T-cell (primary cell): ENCODE results near the gene MYT1. TPM values are rescaled to one million over a fixed set of nuclear protein-coding genes. Genes with fewer than 3 reads are reported as not detected.
A peak's percentile ranks its signal among the peaks of the same experiment; 100 is the strongest.

ENCODE experiments used
- ATAC-seq, 4 experiments: fragments of 200-7000 bp in 3 of 4; fragments of 150-1000 bp in 1 of 4; cut with Tn5 transposase; replicated peaks in 1 of 4; 1 replicate in 3 of 4; 2 replicates in 1 of 4; pipeline ENCODE4 v1.10.0; 2021; ENCODE audit warnings: moderate library complexity in 3 of 4, mild to moderate bottlenecking in 2 of 4, moderate number of reproducible peaks in 1 of 4
- CTCF ChIA-PET, 2 donors: fragments of 300-600 bp; sonication (Branson Sonifier 250); formaldehyde crosslinking; loops; one replicate each; lab custom pipeline; 2022; ENCODE audit warnings: antibody characterized with exemption in 2 of 2; lab: Charles Lee
- POLR2A ChIA-PET, 2 donors: fragments of 300-600 bp; sonication (Branson Sonifier 250); formaldehyde crosslinking; loops; one replicate each; lab custom pipeline; 2022; ENCODE audit warnings: antibody characterized with exemption in 2 of 2; lab: Charles Lee
- DNase-seq, 35 experiments: peaks; one replicate each; pipeline versions ENCODE4 v3.0.0 to v3.0.0-alpha.2; 2013 to 2023
- H3K27ac ChIP-seq: one replicate; pipeline ENCODE4 v1.5.1; 2013; ENCODE audit warnings: low read length
- H3K27me3 ChIP-seq, 2 experiments: replicated peaks in 1 of 2; 1 replicate in 1 of 2; 2 replicates in 1 of 2; pipeline versions ENCODE4 v1.6.1 to v1.7.0; 2013; ENCODE audit warnings: low read length in 1 of 2, mixed read lengths in 1 of 2; ENCODE audit not compliant: control insufficient read depth in 2 of 2, insufficient read depth in 2 of 2; ENCODE audit errors: extremely low read depth in 1 of 2
- H3K36me3 ChIP-seq, 2 donors: 1 replicate in 1 of 2; 2 replicates in 1 of 2; pipeline versions ENCODE4 v1.6.1 to v1.7.0; 2013; ENCODE audit warnings: low read length in 1 of 2; ENCODE audit not compliant: control insufficient read depth in 2 of 2, insufficient read depth in 1 of 2; ENCODE audit errors: extremely low read depth in 1 of 2
- H3K4me1 ChIP-seq, 2 experiments: 1 replicate in 1 of 2; 2 replicates in 1 of 2; pipeline versions ENCODE4 v1.6.1 to v1.7.0; 2013; ENCODE audit warnings: low read length in 2 of 2, mixed read lengths in 1 of 2; ENCODE audit not compliant: insufficient read depth in 2 of 2, control insufficient read depth in 1 of 2; ENCODE audit errors: extremely low read depth in 1 of 2
- H3K4me3 ChIP-seq, 2 donors: 1 replicate in 1 of 2; 2 replicates in 1 of 2; pipeline versions ENCODE4 v1.5.1 to v1.7.0; 2013; ENCODE audit warnings: mild to moderate bottlenecking in 2 of 2, low read length in 1 of 2, moderate library complexity in 1 of 2; ENCODE audit not compliant: control insufficient read depth in 1 of 2; ENCODE audit errors: extremely low read depth in 1 of 2
- H3K9me3 ChIP-seq: 2 replicates; pipeline ENCODE4 v1.7.0; 2013
- H3K27ac Mint-ChIP-seq, 2 donors: one replicate each; pipeline ENCODE4 v1.8.0; 2020 to 2021; ENCODE audit warnings: mild to moderate bottlenecking in 2 of 2, mixed read lengths in 2 of 2
- H3K27me3 Mint-ChIP-seq, 2 donors: one replicate each; pipeline ENCODE4 v1.8.0; 2021 to 2022; ENCODE audit warnings: mixed read lengths in 2 of 2
- H3K36me3 Mint-ChIP-seq: one replicate; pipeline ENCODE4 v1.8.0; 2021; ENCODE audit warnings: mixed read lengths
- H3K4me1 Mint-ChIP-seq, 3 donors: one replicate each; pipeline ENCODE4 v1.8.0; 2020 to 2022; ENCODE audit warnings: mixed read lengths in 3 of 3, mild to moderate bottlenecking in 1 of 3
- H3K4me3 Mint-ChIP-seq, 3 donors: one replicate each; pipeline ENCODE4 v1.8.0; 2020 to 2022; ENCODE audit warnings: mild to moderate bottlenecking in 3 of 3, mixed read lengths in 3 of 3, moderate library complexity in 3 of 3
- H3K9me3 Mint-ChIP-seq, 3 donors: one replicate each; pipeline ENCODE4 v1.8.0; 2020 to 2022; ENCODE audit warnings: mixed read lengths in 3 of 3
- WGBS: methylation state at CpG from one replicate; pipeline ENCODE4 v1.1.5; 2013; ENCODE audit warnings: missing lambda C conversion rate; ENCODE audit not compliant: insufficient coverage; 5-methylcytosine and 5-hydroxymethylcytosine counted together
- total RNA-seq, 35 experiments: library from RNA in 6 of 35; stranded (reverse) in 6 of 35; fragments of 120-200 nt in 1 of 35; gene quantifications; one replicate each; pipeline versions ENCODE4 v1.2.1 to v1.2.4 and lab custom pipeline; 2013 to 2026

The MYT1 gene
- total RNA-seq, 5 donors from 2014 or later (not counting 1 experiment from before 2014, with no cell fraction given), result 0.06 TPM; not detected in 4

DNA sequence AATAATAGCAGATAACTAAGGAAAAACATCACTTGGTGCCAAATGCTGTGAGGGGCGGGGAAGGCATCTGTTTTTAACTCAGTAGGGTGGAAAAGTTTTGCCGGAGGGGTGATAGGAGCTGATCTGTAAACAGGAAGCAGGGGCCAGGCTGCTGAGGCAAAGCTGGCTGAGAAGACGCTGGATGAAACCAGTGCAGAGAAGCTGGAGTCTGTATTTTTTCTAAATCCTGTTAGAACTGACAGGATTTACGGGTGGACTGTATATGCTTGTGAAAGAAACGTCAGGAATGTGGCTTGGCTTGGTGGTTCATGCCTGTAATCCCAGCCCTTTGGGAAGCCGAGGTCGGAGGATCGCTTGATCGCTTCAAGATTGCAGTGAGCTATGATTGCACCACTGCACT is 96.9 kb downstream of the MYT1 start:
- Histone ChIP-seq H3K36me3 (peaks cover 0 to 20% of the 10 kb centered on the region in 2 donors), H3K27ac (no peak overlapping the region), H3K9me3 (no peaks in the 10 kb centered on the region), H3K4me1 (peaks cover 46 to 55% of the 10 kb centered on the region in 2 experiments), H3K4me3 (no peak overlapping the region), H3K27me3 (no peaks in the 10 kb centered on the region)
- Mint-ChIP-seq H3K4me3 (peak overlapping the region; percentile 62 to 96 (median 62)), H3K27ac (peak overlapping the region; percentile 74 to 84), H3K36me3 (peaks cover 48% of the 10 kb centered on the region), H3K4me1 (peaks cover 84 to 93% (median 90%) of the 10 kb centered on the region in 3 donors), H3K27me3 (no peaks in the 10 kb centered on the region), H3K9me3 (no peaks in the 10 kb centered on the region)
- 69% methylated on average over 9 of the region's 9 CpGs for WGBS
- ATAC-seq (peak; percentile 57 to 78 (median 61)), DNase-seq (peak in 4 of 35 experiments; percentile 11 to 22 (median 18))
- CTCF ChIA-PET, result no interaction called here
- POLR2A ChIA-PET, result no interaction called here

DNA sequence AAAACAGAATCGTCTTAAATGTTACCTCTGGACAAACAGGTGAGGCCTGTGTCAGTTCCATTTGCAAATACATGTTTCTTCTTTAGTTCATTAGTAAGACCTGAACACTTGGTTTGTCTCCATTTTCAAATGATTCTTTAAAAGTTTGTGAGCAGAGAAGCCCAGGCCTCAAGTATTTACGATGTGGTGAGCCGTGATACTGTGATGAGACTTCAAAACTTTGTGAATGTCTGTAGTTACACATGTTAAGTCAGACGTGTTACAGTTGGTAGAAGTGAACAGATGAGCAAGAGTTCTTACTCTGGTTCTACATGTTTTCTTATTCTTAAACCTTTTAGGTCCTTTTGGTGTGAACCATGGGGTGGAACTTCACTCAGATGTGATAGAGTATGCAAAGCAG is 99.8 kb downstream of the MYT1 start:
- no peaks in the 10 kb centered on the region for H3K9me3 Mint-ChIP-seq
- ChIA-PET CTCF (no interaction called here), POLR2A (no interaction called here)
- Histone ChIP-seq H3K36me3 (peaks cover 0 to 40% of the 10 kb centered on the region in 2 donors), H3K27me3 (no peaks in the 10 kb centered on the region), H3K9me3 (no peaks in the 10 kb centered on the region), H3K4me3 (no peak overlapping the region), H3K4me1 (peaks cover 19 to 30% of the 10 kb centered on the region in 2 experiments), H3K27ac (no peak overlapping the region)
- DNase-seq (no peak), ATAC-seq (no peak)
- H3K27ac Mint-ChIP-seq, result no peak overlapping the region
- 100% methylated on average over 1 of the region's 4 CpGs for WGBS
- H3K27me3 Mint-ChIP-seq, result no peaks in the 10 kb centered on the region
- peaks cover 61 to 67% (median 63%) of the 10 kb centered on the region in 3 donors for H3K4me1 Mint-ChIP-seq
- no peak overlapping the region for H3K4me3 Mint-ChIP-seq
- peaks cover 51% of the 10 kb centered on the region for H3K36me3 Mint-ChIP-seq

DNA sequence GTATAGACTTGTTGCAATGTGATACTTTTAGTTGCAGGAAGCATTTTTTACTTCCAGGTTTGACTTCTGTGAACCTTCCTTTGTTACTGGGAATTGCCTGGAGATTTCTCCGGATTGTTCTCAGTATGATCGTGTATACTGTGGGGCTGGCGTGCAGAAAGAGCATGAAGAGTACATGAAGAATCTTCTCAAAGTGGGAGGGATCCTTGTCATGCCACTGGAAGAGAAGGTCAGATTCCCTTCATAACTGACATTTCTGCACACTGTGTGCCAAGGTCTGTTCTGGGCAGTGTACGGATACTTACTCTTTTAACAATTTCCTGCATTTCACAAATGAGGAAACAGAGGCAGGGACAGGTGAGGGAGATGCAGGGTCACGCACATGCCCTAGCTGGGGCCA is 100.9 kb downstream of the MYT1 start:
- 100% methylated on average over 3 of the region's 5 CpGs for WGBS
- POLR2A ChIA-PET, result no interaction called here
- no peak overlapping the region for H3K4me3 Mint-ChIP-seq

DNA sequence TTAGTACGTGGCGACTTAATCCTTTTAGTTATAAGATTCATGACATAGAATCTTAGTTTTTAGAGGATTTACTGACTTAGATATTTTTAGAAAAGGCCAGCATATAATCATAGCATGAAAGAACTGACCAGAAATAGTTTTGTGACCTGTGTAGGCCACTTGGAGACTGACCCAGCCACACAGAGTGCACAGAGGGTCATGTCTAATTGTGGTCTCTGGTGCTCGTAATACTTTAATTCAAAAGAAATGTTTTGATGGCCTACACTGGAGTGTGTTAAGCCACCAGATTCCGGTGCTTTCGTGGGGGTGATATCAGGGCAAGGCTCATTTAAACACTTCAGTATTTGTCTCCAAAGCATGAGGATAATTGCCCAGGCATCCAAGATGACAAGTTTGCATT is 102.7 kb downstream of the MYT1 start:
- Mint-ChIP-seq H3K4me1 (peaks cover 46 to 54% (median 52%) of the 10 kb centered on the region in 3 donors), H3K4me3 (no peak overlapping the region), H3K9me3 (no peaks in the 10 kb centered on the region), H3K27me3 (no peaks in the 10 kb centered on the region), H3K27ac (no peak overlapping the region), H3K36me3 (peaks cover 59% of the 10 kb centered on the region)
- CTCF ChIA-PET, result no interaction called here
- POLR2A ChIA-PET, result no interaction called here
- Histone ChIP-seq H3K4me3 (no peak overlapping the region), H3K4me1 (peaks cover 0 to 12% of the 10 kb centered on the region in 2 experiments), H3K36me3 (peaks cover 4 to 45% of the 10 kb centered on the region in 2 donors), H3K27me3 (no peaks in the 10 kb centered on the region), H3K27ac (no peak overlapping the region), H3K9me3 (no peaks in the 10 kb centered on the region)
- 93% methylated on average over 2 of the region's 5 CpGs for WGBS
- DNase-seq (no peak), ATAC-seq (no peak)

More for the DNA sequence above, 100.9 kb downstream of the MYT1 start:
- Histone ChIP-seq H3K36me3 (peaks cover 2 to 38% of the 10 kb centered on the region in 2 donors), H3K27me3 (no peaks in the 10 kb centered on the region), H3K4me3 (no peak overlapping the region), H3K9me3 (no peaks in the 10 kb centered on the region), H3K27ac (no peak overlapping the region), H3K4me1 (peaks cover 14 to 26% of the 10 kb centered on the region in 2 experiments)
- DNase-seq (no peak), ATAC-seq (no peak)
- CTCF ChIA-PET, result no interaction called here
- Mint-ChIP-seq H3K27me3 (no peaks in the 10 kb centered on the region), H3K9me3 (no peaks in the 10 kb centered on the region), H3K4me1 (peaks cover 58 to 64% (median 61%) of the 10 kb centered on the region in 3 donors), H3K36me3 (peaks cover 57% of the 10 kb centered on the region), H3K27ac (no peak overlapping the region)

DNA sequence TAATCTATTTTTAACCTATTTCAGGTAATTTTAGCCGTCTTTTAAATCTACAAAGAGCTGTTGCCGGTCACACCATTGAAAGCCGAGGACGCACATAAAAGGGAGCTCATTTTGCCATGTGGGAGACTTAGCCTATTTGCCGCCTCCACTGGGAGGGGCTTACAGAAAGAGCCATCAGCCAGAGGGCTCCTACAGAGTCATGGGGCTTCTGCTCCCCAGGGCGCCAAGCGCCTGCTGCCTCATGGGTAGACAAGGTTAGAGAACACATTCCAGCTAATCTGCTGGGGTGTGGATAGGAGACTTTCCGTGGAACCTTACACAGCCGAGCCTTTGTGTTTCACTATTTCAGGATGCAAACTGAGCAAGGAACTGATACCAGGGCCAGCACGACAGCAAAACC is 103.9 kb downstream of the MYT1 start:
- Mint-ChIP-seq H3K27ac (no peak overlapping the region), H3K4me1 (peaks cover 34 to 44% (median 40%) of the 10 kb centered on the region in 3 donors), H3K36me3 (peaks cover 58% of the 10 kb centered on the region), H3K9me3 (no peaks in the 10 kb centered on the region), H3K4me3 (no peak overlapping the region), H3K27me3 (no peaks in the 10 kb centered on the region)
- H3K4me1 ChIP-seq, result peaks cover 0 to 4% of the 10 kb centered on the region in 2 experiments
- ChIA-PET CTCF (no interaction called here), POLR2A (no interaction called here)
- H3K9me3 ChIP-seq, result no peaks in the 10 kb centered on the region
- no peak overlapping the region for H3K4me3 ChIP-seq
- peaks cover 4 to 45% of the 10 kb centered on the region in 2 donors for H3K36me3 ChIP-seq
- WGBS, result 100% methylated on average over 6 of the region's 10 CpGs
- ATAC-seq, result no peak
- no peaks in the 10 kb centered on the region for H3K27me3 ChIP-seq
- DNase-seq, result no peak
- H3K27ac ChIP-seq, result no peak overlapping the region

DNA sequence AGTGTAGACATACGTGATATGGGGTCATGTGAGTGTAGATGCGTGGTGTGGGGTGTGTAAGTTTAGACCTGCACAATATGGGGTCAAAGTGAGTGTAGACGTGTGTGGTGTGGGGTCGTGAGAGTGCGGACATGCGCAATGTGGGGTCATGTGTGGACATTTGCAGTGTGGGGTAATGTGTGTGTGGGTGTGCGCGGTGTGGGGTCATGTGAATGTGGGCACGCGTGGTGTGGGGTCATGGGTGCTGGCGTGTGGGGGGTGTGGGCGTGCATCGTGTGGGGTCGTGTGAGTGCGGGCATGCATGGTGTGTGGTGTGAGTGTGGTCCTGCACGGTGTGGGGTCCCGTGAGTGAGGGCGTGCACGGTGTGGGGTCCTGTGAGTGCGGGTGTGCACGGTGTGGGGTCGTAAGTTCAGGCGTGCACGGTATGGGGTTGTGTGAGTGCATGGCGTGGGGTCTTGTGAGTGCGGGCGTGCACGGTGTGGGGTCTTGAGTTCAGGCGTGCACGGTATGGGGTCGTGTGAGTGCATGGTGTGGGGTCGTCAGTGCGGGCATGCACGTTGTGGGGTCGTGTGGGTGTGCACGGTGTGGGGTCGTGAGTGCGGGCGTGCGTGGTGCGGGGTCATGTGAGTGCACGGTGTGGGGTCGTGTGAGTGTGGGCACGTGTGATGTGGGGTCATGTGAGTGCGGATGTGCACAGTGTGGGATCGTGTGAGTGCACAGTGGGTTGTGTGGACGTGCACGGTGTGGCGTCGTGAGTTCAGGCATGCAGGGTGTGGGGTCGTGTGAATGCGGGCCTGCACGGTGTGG is 105.6 kb downstream of the MYT1 start:
- Mint-ChIP-seq H3K9me3 (no peaks in the 10 kb centered on the region), H3K4me3 (no peak overlapping the region), H3K36me3 (peaks cover 58% of the 10 kb centered on the region), H3K4me1 (peaks cover 18 to 28% (median 24%) of the 10 kb centered on the region in 3 donors), H3K27ac (peak overlapping the region in 1 of 2 donors; percentile 12), H3K27me3 (no peaks in the 10 kb centered on the region)
- Histone ChIP-seq H3K27ac (no peak overlapping the region), H3K27me3 (no peaks in the 10 kb centered on the region), H3K4me3 (no peak overlapping the region), H3K9me3 (no peaks in the 10 kb centered on the region), H3K4me1 (peaks cover 0 to 4% of the 10 kb centered on the region in 2 experiments), H3K36me3 (peaks cover 4 to 43% of the 10 kb centered on the region in 2 donors)
- ATAC-seq (no peak), DNase-seq (no peak)
- WGBS, result 98% methylated on average over 46 of the region's 53 CpGs
- CTCF ChIA-PET, result no interaction called here
- POLR2A ChIA-PET, result no interaction called here
